KBM-7 (cell line): ENCODE results near the gene PUS7L.
A peak's percentile ranks its signal among the peaks of the same experiment; 100 is the strongest.
"Not testable (repeated sequence)": the region's sequence is repeated elsewhere in the genome, so short reads cannot be mapped to it uniquely, and the experiment has no call there.

Experiments
- DNase-seq: peaks from one replicate; pipeline ENCODE4 v3.0.0-alpha.2; 2015
- in situ Hi-C: fragments of 300-500 bp; cut with MboI; formaldehyde crosslinking; loops from 2 replicates; pipeline ENCODE4 v1.14.3; 2020; ENCODE audit warnings: low sequenced_read_pairs, low pct_unique_long_range_greater_than_20kb, mixed read lengths

Gene PUS7L

GRCh38 chr12:43692064-43692463 lies 66.5 kb downstream of the PUS7L start:
- in situ Hi-C loops: no loop called here
- peak; percentile 66 for DNase-seq

DNA sequence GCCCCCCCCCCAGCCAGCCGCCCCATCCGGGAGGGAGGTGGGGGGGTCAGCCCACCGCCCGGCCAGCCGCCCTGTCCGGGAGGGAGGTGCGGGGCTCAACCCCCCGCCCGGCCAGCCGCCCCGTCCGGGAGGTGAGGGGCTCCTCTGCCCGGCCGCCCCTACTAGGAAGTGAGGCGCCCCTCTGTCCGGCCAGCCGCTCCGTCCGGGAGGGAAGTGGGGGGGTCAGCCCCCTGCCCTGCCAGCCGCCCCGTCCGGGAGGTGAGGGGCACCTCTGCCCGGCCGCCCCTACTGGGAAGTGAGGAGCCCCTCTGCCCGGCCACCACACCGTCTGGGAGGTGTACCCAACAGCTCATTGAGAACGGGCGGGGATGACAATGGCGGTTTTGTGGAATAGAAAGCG lies 73.1 kb downstream of the PUS7L start:
- DNase-seq, in situ Hi-C loops: not testable (repeated sequence)

- peak; percentile 44 for DNase-seq
- in situ Hi-C loops: no loop called here
Observed at GRCh38 chr12:43676183-43676813, 82.3 kb downstream of the PUS7L start.

GRCh38 chr12:43675048-43675904 lies 83.3 kb downstream of the PUS7L start:
- in situ Hi-C loops: no loop called here
- DNase-seq: no peak

DNA sequence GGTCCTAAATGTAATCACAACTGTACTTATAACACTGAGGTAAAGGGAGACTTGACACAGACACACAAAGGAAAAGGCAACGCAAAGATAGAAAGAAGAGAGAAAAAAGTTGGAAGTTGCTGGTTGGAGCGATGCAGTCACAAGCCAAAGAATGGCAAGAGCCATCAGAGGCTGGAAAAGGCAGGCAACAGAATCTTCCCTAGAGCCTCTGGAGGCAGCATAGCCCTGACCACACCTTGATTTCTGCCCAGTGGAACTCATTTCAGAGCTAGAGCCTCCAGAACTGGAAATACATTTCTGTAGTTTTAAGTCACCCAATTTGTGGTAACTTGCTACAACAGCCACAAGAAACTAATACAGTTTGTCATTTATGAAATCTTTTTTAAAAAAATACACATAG lies 89.2 kb downstream of the PUS7L start:
- in situ Hi-C loops: no loop called here
- DNase-seq: no peak
